GM12891 (cell line): ENCODE data around the gene PKHD1.

Experiments
- DNase-seq: peaks from one replicate; pipeline ENCODE4 v3.0.0; 2011; ENCODE audit warnings: low spot score; ENCODE audit not compliant: insufficient read length
- FAIRE-seq: peaks from 2 replicates; lab custom pipeline; 2011; peaks lifted over from hg19 to GRCh38; lab: Jason Lieb, UNC
- PAX5 ChIP-seq: IDR thresholded peaks from 2 replicates; pipeline ENCODE4 v1.6.1; 2011; ENCODE audit warnings: low read length, moderate library complexity, mild to moderate bottlenecking; ENCODE audit not compliant: insufficient read depth, severe bottlenecking
- POLR2A ChIP-seq: IDR thresholded peaks from 2 replicates; pipeline ENCODE4 v1.6.1; 2011; ENCODE audit warnings: low read depth, low read length, control low read depth
- POLR2AphosphoS5 ChIP-seq: IDR thresholded peaks from 2 replicates; pipeline ENCODE4 v1.6.1; 2011; ENCODE audit warnings: low read depth, low read length, control low read depth
- POU2F2 ChIP-seq: IDR thresholded peaks from 2 replicates; pipeline ENCODE4 v1.6.1; 2011; ENCODE audit warnings: low read depth, mild to moderate bottlenecking, control low read depth, low read length, moderate library complexity
- SPI1 ChIP-seq: IDR thresholded peaks from 2 replicates; pipeline ENCODE4 v1.6.1; 2011; ENCODE audit warnings: low read depth, low read length, control low read depth
- TAF1 ChIP-seq: IDR thresholded peaks from 2 replicates; pipeline ENCODE4 v1.6.1; 2011; ENCODE audit warnings: low read depth, low read length, control low read depth

The PKHD1 gene

GRCh38 chr6:52049252-52050050 lies 38.0 kb downstream of the PKHD1 start:
- peak; percentile 77 for FAIRE-seq
- DNase-seq, result no peak
- TF ChIP-seq PAX5 (no peak), POLR2AphosphoS5 (no peak), POLR2A (no peak), TAF1 (no peak), SPI1 (no peak), POU2F2 (no peak)

GRCh38 chr6:52046456-52046855 lies 41.0 kb downstream of the PKHD1 start:
- DNase-seq (no peak), FAIRE-seq (no peak)
- TF ChIP-seq POU2F2 (no peak), TAF1 (no peak), POLR2A (no peak), PAX5 (no peak), SPI1 (no peak), POLR2AphosphoS5 (no peak)

- DNase-seq (no peak), FAIRE-seq (no peak)
- TF ChIP-seq PAX5 (no peak), POU2F2 (no peak), TAF1 (no peak), POLR2AphosphoS5 (no peak)
Measured at GRCh38 chr6:52045481-52045880, 41.9 kb downstream of the PKHD1 start.

- FAIRE-seq (no peak), DNase-seq (no peak)
- TF ChIP-seq POLR2AphosphoS5 (no peak), POU2F2 (no peak), POLR2A (no peak), PAX5 (no peak), SPI1 (no peak), TAF1 (no peak)
Measured at GRCh38 chr6:52045033-52045432, 42.4 kb downstream of the PKHD1 start.

GRCh38 chr6:52042141-52042885 lies 45.1 kb downstream of the PKHD1 start:
- TF ChIP-seq POLR2AphosphoS5, result no peak
- FAIRE-seq, result no peak
- no peak for DNase-seq

- TF ChIP-seq SPI1 (no peak), POU2F2 (no peak), TAF1 (no peak), POLR2AphosphoS5 (no peak), POLR2A (no peak), PAX5 (no peak)
- FAIRE-seq (no peak), DNase-seq (no peak)
Measured at GRCh38 chr6:52041134-52041533, 46.3 kb downstream of the PKHD1 start.

GRCh38 chr6:52027699-52028098 lies 59.7 kb downstream of the PKHD1 start:
- no peak for DNase-seq
- no peak for TF ChIP-seq POLR2A
- TF ChIP-seq PAX5, result no peak
- no peak for TF ChIP-seq POLR2AphosphoS5
- TF ChIP-seq POU2F2, result no peak

GRCh38 chr6:52024451-52025068 lies 62.9 kb downstream of the PKHD1 start:
- DNase-seq (no peak), FAIRE-seq (no peak)
- TF ChIP-seq SPI1, result no peak
- TF ChIP-seq POU2F2, result no peak
- no peak for TF ChIP-seq TAF1
- no peak for TF ChIP-seq POLR2AphosphoS5
- TF ChIP-seq PAX5, result no peak
- TF ChIP-seq POLR2A, result no peak

More at GRCh38 chr6:52027699-52028098, 59.7 kb downstream of the PKHD1 start:
- no peak for FAIRE-seq

- TF ChIP-seq POLR2A (no peak), SPI1 (no peak), PAX5 (no peak), POU2F2 (no peak)
- DNase-seq (no peak), FAIRE-seq (no peak)
Measured at GRCh38 chr6:52022675-52023074, 64.7 kb downstream of the PKHD1 start.

GRCh38 chr6:52020945-52021570 lies 66.4 kb downstream of the PKHD1 start:
- no peak for FAIRE-seq
- DNase-seq, result no peak

More at GRCh38 chr6:52020945-52021570, 66.4 kb downstream of the PKHD1 start:
- TF ChIP-seq PAX5 (no peak), TAF1 (no peak), POLR2AphosphoS5 (no peak), SPI1 (no peak)
